Activated CD8-positive, alpha-beta memory T cell treated with anti-CD3 and anti-CD28 coated beads, Interleukin-2, amount 50 U/mL, for 1 hour (primary cell): Measurements from ENCODE around the gene CD70.
"Not testable (repeated sequence)": the region's sequence is repeated elsewhere in the genome, so short reads cannot be mapped to it uniquely, and the experiment has no call there.

Experiments used
- DNase-seq: peaks from one replicate; pipeline ENCODE4 v3.0.0-alpha.2; 2020; ENCODE audit errors: extremely low read depth

Gene CD70

DNA sequence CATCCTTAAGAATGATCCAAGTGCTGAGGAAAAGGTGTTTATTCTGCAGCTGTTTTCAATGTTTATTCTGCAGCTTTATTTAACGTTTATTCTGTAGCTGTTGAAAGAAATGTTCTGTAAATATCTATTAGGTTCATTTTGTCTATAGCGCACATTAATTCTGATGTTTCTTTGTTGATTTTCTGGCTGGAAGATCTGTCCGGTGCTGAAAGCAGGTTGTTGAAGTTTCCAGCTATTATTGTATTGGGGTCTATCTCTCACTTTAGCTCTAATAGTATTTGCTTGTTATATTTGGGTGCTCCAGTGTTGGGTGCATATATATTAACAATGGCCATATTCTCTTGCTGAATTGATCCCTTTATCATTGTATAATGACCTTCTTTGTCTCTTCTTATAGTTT is 20.2 kb downstream of the CD70 start:
- DNase-seq, result no peak

DNA sequence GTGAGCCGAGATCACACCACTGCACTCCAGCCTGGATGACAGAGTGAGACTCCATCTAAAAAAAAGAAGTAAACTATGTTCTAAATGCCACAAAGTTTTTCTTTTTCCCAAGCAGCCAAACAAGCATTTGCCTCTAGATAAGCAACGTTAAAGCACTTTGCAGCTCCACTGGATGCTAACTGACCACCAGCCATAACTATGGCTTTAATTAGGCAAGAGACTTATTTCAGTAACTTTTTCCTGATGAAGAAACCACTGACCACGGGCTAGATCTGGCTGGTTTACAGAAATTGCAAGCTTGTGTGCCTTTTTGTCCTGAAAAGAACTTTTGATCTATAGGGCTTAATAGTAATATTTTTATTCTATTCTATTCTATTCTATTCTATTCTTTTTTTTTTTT is 22.1 kb downstream of the CD70 start:
- DNase-seq, result no peak

DNA sequence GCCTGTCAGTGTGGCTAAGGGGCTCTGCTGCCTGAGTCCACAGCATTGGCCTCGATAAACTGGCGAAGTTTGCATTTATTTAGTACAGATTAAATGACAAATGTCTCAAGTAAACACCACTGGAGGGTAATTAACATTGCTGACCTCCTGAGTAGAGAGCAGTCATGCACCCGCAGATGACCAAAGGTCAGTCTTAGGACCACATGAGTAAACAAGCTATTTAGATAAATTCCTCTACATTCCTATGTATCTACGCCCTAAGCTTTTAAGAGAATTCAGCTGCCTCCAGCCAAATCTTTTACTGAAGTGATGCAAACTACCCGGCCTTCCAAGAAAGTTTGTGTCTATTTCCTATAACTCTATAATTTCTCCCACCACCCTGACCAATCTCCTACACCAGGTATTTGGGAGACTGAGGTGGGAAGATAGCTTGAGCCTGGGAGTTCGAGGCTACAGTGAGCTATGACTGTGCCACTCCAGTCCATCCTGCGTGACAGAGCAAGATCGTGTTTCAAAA is 22.9 kb downstream of the CD70 start:
- DNase-seq, result no peak

DNA sequence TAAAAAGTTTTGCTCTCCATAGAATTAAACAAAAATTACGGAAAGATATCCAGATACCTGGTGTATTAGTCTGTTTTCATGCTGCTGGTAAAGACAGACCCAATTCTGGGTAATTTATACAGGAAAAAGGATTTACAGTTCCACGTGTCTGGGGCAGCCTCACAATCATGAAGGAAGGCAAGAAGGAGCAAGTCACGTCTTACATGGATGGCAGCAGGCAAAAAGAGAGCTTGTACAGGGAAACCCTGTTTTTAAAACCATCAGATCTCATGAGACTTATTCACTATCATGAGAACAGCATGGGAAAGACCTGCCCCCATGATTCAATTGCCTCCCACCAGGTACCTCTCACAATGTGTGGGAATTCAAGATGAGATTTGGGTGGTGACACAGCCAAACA is 24.2 kb downstream of the CD70 start:
- not testable (repeated sequence) for DNase-seq

DNA sequence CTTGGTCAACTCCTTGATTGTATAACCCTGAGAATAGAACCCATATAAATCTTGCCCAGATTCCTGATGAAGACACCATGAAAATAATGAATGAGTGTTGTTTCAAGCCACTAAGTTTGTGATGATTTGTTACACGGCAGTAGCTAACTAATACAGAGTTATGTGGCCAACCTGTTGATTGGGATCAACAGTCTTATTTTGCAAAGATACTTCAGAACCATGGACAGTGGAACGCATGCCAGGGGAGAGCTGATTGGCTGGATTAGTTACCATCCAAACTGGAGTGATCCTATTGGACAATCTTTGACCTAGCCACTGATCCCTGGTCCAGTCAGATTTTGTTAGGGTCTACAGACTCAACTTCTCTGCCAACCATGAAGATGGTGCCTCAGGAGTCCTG is 26.6 kb downstream of the CD70 start:
- DNase-seq, result no peak

DNA sequence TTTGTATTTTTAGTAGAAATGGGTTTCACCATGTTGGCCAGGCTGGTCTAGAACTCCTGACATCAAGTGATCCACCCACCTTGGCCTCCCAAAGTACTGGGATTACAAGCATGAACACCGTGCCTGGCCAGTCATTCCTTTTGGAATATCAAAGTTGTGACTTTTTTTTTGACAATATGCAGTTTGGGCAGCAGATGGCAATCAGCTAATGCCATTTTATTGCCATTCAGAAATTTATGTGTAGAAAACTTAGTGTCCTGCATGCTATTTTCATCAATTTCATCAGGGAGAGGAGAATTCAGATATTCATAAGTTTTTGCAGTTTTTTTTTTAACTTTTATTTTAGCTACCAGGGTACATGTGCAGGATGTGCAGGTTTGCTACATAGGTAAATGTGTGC is 28.5 kb downstream of the CD70 start:
- not testable (repeated sequence) for DNase-seq

DNA sequence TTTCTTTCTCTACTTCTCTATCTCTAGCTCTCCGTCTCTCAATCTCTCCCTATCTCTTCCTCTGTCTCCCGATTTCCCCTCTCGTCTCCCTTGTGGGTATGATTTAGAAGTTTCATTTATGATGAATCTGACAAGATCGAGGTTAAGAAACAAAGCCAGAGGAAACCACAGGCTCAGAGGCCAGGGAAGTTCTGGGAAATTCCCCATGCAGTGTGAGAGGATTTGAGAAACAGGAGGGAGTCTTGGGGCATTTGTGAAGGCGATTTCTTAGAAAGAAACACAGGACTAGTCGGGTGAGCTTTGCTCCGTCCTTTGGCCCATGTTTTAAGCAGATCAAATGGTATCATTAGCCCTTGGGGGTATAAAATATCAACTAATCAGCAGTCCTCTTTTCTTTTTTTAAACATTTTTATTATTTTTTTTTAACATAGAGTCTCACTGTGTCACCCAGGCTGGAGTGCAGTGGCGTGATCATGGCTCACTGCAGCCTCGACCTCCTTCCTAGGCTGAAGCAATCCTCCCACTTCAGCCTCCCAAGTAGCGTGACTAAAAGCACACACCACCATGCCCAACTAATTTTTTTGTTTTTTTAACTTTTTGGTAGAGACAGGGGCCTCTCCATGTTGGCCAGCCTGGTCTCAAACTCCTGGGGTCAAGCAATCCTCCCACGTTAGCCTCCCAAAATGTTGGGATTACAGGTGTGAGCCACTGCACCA is 34.3 kb downstream of the CD70 start:
- DNase-seq, result no peak

DNA sequence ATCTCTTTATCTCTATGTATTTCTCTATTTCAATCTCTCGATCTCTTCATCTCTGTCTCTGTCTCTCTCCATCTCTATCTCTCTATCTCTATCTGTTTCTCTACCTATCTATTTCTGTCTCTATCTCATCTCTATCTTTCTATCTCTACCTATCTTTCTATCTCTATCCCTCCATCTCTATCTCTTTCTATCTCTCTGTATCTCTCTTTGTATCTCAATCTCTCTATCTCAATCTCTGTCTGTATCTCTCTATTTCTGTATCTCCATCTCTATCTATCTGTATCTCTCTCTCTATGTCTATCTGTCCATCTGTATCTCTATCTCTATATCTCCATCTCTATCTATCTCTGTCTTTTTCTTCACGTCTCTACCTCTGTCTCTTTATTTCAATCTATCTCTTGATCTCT is 34.9 kb downstream of the CD70 start:
- no peak for DNase-seq

DNA sequence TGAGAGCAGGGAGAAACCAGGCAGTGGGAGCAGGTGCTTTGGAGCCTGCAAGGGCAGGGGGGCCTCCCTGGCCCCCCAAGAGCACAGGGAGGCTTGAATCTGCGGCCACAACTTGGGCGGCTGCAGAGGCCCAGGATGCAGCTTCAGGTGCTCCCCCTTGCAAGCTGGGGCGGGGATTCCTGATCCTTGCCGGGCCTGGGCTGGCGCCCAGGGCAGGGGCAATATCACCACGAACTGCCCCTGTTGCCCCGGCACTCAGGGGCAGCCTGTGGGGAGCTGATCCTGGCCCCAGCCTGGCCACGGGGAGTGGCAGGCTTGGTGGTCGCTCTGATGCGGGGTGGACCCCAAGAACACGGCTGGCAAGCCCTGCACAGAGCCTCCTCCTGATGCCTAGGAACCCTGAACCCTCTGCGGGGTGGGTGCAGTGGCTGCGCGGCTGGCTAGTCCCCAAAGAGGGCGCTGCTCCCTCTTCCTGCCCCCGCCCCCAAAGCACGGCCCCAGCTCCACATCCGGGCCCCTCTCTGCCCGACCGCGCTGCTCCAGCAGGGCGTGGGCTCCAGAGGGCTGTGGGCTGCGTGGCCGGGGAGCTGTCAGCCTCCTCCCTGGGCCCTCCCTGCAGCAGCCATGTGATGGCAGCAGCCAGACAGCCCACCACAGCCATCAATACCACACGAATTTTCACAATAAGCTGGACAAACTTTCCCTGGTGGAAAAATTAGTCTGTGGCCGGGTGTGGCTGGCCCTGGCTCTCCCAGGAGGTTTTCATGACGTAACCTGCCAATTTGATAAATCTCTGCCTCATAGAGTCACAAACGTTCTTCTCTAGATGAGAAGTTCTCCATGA is 39.1 kb downstream of the CD70 start:
- DNase-seq, result no peak

DNA sequence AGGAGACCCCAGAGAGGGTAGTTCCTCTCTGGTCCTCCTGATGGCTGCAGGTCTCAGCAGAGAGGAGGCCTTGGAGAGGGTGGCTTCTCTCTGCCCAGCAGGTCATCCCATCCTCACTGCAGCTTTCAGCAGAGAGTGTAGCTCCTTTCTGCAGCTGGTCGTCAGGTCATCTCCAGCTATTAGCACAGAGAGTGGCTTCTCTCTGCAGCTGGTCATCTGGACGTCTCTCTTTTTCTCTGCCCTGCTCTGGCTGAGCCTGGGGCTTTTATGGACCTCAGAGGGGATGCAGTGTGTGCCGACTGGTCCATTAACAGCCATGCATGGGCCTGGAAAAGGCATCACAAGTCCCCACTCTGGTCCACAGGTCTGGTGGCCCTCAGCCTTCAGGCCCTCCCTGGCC is 39.9 kb downstream of the CD70 start:
- no peak for DNase-seq

DNA sequence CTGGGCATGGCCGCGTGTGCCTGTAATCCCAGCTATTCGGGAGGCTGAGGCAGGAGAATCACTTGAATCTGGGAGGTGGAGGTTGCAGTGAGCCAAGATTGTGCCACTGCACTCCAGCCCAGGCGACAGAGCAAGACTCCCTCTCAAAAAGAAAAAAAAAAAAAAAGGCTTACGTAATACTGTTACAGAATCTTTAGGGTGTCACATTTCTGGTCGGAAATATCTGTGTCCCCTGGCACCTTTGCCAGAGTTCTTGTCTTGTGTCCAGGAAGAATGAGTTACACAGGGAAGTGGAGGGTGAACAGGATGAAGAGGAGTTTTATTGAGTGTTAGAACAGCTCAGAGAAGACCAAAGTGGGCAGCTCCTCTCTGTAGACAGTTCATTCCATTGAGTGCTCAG is 40.3 kb downstream of the CD70 start:
- not testable (repeated sequence) for DNase-seq

DNA sequence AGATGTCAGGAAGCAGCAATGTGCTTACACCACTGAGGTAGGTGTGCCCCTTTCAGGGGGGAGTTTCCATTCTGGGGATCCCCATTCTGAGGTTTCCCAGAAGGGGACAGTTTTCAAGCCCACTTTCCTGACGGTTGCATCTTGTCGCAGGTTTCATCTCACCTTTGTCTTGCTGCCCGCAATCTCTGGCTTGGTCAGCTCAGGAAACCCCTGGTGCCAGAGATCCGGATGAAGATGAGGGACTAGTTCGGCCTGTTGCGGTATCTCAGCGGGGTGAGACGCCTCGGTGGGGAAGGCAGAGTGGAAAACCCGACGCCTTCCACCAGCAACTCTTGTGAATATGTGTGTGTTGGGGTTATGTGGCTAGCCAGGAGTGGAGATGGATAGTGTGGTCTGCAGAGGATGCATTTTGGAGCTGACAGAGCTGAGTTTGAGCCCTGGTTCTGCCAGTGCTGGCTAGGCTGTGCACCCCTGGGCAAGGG is 47.0 kb downstream of the CD70 start:
- no peak for DNase-seq

DNA sequence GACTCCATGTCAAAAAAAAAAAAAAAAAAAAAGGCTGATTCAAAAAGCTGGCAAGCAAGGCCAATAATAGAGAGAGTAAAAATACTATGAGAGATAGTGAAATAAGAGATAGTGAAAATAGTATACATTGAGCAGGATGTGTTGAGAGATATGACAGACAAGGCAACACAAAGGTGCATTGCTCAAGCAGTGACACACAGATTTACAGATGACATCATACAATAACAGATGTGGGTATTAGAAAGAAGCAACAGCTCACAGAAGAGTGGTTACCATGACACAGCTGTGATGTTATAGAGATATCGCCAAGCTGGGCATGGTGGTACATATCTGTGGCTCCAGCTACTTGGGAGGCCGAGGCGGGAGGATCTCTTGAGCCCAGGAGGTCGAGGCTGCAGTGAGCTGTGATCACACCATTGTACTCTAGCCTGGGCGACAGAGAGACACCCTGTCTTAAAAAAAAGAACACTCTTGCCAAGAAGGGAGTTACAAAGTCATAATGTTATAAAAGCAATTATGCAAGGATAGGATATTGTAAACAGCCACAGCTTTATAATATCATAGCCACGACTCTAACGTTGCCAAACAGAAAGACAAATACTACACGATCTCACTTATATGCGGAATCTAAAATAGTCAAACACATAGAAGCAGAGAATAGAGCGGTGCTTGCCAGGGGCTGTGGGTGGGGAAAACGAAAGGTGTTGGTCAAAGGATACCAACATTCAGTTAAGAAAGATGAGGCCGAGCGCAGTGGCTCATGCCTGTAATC is 49.8 kb downstream of the CD70 start:
- no peak for DNase-seq

DNA sequence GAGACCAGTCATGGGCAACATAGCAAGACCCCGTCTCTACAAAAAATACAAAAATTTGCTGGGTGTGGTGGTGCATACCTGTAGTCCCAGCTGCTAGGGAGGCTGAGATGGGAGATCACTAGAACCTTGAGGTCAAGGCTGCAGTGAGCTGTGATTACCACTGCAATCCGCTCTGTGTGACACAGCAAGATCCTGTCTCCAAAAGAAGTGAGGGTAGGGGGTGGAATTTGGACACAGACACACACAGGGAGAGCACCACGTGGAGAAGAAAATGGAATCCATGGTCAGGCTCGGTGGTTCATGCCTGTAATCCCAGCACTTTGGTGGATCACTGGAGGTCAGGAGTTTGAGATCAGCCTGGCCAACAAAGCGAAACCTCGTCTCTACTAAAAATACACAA is 51.4 kb downstream of the CD70 start:
- no peak for DNase-seq
